ENCODE measurements around the gene RYR2. TPM values are rescaled to one million over a fixed set of nuclear protein-coding genes. Genes with fewer than 3 reads are reported as not detected.

The RYR2 gene
- total and polyA plus RNA-seq, 7 donors, result under 0.01 to 22.4 (median 6.1) TPM

DNA sequence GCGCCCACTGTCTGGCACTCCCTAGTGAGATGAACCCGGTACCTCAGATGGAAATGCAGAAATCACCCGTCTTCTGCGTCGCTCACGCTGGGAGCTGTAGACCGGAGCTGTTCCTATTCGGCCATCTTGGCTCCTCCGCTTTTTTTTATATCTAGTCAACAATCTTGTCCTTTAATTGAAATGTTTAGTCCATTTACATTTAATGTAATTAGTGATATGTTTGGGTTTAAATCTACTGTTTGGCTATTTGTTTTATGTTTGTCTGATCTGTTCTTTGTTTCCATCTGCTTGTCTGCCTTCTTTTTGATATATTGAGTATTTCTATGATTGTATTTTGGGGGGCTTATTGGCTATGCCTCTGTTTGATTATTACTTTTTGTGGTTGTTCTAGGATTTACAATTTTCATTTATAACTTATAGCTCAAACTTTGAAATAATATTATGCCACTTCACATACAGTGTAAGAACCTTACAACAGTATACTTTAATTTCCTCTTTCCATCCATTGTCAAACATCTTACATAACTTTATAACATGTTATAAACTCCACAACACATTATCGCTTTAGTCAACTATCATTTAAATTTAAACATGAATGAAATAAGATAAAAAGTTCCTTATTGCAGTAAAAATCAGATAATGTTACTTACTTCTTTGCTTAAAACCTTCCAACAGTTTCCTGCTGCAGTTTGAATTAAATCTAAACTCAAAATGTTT lies 16.5 kb upstream of the RYR2 start:
- intact Hi-C loops (cut with DNase I), result no loop called here
- H3K4me1 ChIP-seq, result no peaks in the 10 kb centered on the region
- no peak overlapping the region for H3K4me3 ChIP-seq
- 63 to 95% methylated on average over 8 of the region's 10 CpGs for WGBS, 2 donors
- no peaks in the 10 kb centered on the region for H3K9me3 ChIP-seq
- DNase-seq, result no peak
- TF ChIP-seq, protein P1, sequence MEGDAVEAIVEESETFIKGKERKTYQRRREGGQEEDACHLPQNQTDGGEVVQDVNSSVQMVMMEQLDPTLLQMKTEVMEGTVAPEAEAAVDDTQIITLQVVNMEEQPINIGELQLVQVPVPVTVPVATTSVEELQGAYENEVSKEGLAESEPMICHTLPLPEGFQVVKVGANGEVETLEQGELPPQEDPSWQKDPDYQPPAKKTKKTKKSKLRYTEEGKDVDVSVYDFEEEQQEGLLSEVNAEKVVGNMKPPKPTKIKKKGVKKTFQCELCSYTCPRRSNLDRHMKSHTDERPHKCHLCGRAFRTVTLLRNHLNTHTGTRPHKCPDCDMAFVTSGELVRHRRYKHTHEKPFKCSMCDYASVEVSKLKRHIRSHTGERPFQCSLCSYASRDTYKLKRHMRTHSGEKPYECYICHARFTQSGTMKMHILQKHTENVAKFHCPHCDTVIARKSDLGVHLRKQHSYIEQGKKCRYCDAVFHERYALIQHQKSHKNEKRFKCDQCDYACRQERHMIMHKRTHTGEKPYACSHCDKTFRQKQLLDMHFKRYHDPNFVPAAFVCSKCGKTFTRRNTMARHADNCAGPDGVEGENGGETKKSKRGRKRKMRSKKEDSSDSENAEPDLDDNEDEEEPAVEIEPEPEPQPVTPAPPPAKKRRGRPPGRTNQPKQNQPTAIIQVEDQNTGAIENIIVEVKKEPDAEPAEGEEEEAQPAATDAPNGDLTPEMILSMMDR (IDR thresholded peaks at IDR 0.05), result no peak
- TF ChIP-seq EP300 (IDR thresholded peaks at IDR 0.05), result no peak
- TF ChIP-seq POLR2A (IDR thresholded peaks at IDR 0.05), result no peak
- no peak for TF ChIP-seq POLR2AphosphoS5 (IDR thresholded peaks at IDR 0.05)
- no peak overlapping the region for H3K27ac ChIP-seq
- H3K27me3 ChIP-seq, result no peaks in the 10 kb centered on the region
- no peaks in the 10 kb centered on the region for H3K36me3 ChIP-seq

DNA sequence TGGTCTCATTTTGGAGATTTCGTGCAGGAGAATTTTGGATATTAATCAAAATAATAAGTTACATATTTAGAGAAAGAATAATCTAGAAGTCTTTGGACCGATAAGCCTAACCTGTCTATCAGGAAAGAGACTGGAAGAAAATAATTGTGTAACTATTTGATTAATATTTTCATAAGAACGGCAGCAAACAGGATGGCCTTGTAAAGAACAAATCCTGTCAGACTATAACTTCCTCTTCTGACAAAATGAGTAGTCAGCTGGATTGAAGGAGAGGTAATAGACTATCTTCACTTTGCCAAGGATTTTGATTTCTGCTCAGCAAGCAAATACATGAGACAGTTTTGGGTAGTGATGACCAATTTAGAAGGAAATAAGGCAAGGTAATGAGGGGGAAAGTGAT lies 12.7 kb upstream of the RYR2 start:
- Histone ChIP-seq H3K27ac (no peak overlapping the region), H3K4me1 (peaks cover 0 to 13% (median 7%) of the 10 kb centered on the region in 4 donors), H3K9me3 (no peaks in the 10 kb centered on the region), H3K27me3 (no peaks in the 10 kb centered on the region), H3K36me3 (no peaks in the 10 kb centered on the region), H3K4me3 (no peak overlapping the region)
- no peak for TF ChIP-seq POLR2AphosphoS5 (IDR thresholded peaks at IDR 0.05)
- TF ChIP-seq, protein P1 (IDR thresholded peaks at IDR 0.05), result no peak
- no peak for TF ChIP-seq POLR2A (IDR thresholded peaks at IDR 0.05)
- TF ChIP-seq EP300 (IDR thresholded peaks at IDR 0.05), result no peak
- WGBS, 2 donors, result 78 to 84% methylated on average over 3 of the region's 3 CpGs
- intact Hi-C loops (cut with DNase I), result no loop called here
- DNase-seq, result no peak

DNA sequence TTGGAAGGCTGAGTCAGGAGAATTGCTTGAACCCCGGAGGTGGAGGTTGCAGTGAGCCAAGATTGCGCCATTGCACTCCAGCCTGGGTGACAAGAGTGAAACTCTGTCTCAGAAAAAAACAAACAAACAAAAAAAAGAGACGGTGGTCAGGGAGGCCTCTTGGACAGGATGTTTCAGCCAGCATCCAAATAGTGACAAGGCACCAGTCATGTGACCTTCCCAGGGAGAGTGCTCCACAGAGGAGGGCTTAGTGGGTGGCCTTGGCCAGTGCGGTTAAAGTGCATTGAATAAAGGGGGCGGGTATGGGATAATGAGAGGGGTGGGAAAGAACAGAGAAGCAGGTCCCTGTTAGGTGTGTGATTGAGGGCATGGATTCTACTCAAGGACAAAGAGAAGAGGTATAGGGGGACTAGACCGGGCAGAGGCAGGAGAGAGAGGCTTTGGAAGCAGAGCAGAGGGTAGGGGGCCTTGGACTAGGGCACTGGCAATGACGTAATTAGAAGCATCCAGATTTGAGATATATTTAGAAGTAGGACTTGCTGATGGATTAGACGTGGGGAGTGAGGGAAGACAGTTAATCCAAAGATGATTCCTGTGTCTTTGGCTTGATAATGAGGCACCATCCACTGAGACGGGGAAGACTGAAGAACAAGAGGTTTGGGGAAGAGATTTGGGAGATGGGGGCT lies 12.0 kb upstream of the RYR2 start:
- peaks cover 0 to 13% (median 7%) of the 10 kb centered on the region in 4 donors for H3K4me1 ChIP-seq
- H3K27me3 ChIP-seq, result no peaks in the 10 kb centered on the region
- TF ChIP-seq POLR2AphosphoS5 (IDR thresholded peaks at IDR 0.05), result no peak
- no peak for TF ChIP-seq EP300 (IDR thresholded peaks at IDR 0.05)
- no peak for TF ChIP-seq POLR2A (IDR thresholded peaks at IDR 0.05)
- TF ChIP-seq, protein P1 (IDR thresholded peaks at IDR 0.05), result no peak
- H3K4me3 ChIP-seq, result no peak overlapping the region
- 80 to 84% methylated on average over 9 of the region's 9 CpGs for WGBS, 2 donors
- intact Hi-C loops (cut with DNase I), result no loop called here
- H3K9me3 ChIP-seq, result no peaks in the 10 kb centered on the region
- no peaks in the 10 kb centered on the region for H3K36me3 ChIP-seq
- no peak for DNase-seq
- no peak overlapping the region for H3K27ac ChIP-seq

DNA sequence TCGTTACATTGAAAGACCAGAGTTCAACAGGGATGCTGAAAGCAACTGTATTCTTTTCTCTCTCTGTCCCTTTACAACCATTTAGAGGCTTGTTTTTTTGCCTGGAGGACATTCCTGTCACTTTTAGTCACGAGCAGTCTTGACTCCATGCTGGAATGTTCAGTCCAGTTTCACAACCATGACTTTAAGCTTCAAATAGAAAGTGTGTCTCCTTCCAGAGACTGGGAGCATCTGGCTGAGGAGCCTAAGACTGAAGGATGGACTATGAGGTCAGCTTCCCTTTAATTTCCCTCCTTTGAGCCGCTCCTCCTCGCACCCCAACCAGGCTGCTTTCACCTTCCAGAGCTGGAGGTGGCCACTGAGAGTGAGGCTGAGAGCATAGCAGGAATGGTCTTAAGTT lies 10.5 kb upstream of the RYR2 start:
- H3K4me1 ChIP-seq, result peaks cover 0 to 13% (median 7%) of the 10 kb centered on the region in 4 donors
- DNase-seq, result no peak
- H3K27ac ChIP-seq, result no peak overlapping the region
- no peaks in the 10 kb centered on the region for H3K27me3 ChIP-seq
- no peaks in the 10 kb centered on the region for H3K36me3 ChIP-seq
- H3K4me3 ChIP-seq, result no peak overlapping the region
- intact Hi-C loops (cut with DNase I), result no loop called here
- H3K9me3 ChIP-seq, result no peaks in the 10 kb centered on the region
- TF ChIP-seq EP300 (IDR thresholded peaks at IDR 0.05), result peak in 1 of 4 donors; percentile 11
- TF ChIP-seq, protein P1 (IDR thresholded peaks at IDR 0.05), result no peak
- 76 to 80% methylated on average over 4 of the region's 4 CpGs for WGBS, 2 donors
